SK-N-SH treated with all-trans-retinoic acid at 6 μM for 48 hours (cell line): Measurements from ENCODE around the gene KCTD2.

ENCODE experiments used
- CREB5 ChIP-seq: fragments of 250-450 bp; sonication (Bioruptor Pico); IDR thresholded peaks from 2 replicates; pipeline ENCODE4 v1.5.1; 2020; ENCODE audit warnings: low read depth, mild to moderate bottlenecking, moderate library complexity
- SNAI2 ChIP-seq: fragments of 250-450 bp; sonication (Bioruptor Pico); IDR thresholded peaks from 2 replicates; pipeline ENCODE4 v1.5.0; 2020; ENCODE audit warnings: mild to moderate bottlenecking, moderate library complexity
- ZFP3 ChIP-seq: fragments of 250-450 bp; sonication (Bioruptor Pico); IDR thresholded peaks from 2 replicates; pipeline ENCODE4 v1.5.0; 2020; ENCODE audit warnings: mild to moderate bottlenecking, moderate library complexity

GRCh38 chr17:75087182-75087557 is 40.1 kb downstream of the KCTD2 start:
- TF ChIP-seq CREB5 (CRISPR knock-in tag) (no peak), SNAI2 (CRISPR knock-in tag) (no peak), ZFP3 (no peak)
